HT1080 (cell line): ENCODE results near the gene MSANTD1. TPM values are rescaled to one million over a fixed set of nuclear protein-coding genes. Genes with fewer than 3 reads are reported as not detected.

Experiments used
- DNase-seq: peaks from one replicate; pipeline ENCODE4 v3.0.0-alpha.2; 2015; ENCODE audit warnings: low read depth
- total RNA-seq: library from RNA; depleted of rRNA; stranded (reverse); fragments of >200 nt; shearing (Covaris generic); gene quantifications from 2 replicates; pipeline ENCODE4 v1.2.3, GENCODE V29; 2014

Gene MSANTD1
- total RNA-seq, 1 experiment from 2014 or later: not detected

DNA sequence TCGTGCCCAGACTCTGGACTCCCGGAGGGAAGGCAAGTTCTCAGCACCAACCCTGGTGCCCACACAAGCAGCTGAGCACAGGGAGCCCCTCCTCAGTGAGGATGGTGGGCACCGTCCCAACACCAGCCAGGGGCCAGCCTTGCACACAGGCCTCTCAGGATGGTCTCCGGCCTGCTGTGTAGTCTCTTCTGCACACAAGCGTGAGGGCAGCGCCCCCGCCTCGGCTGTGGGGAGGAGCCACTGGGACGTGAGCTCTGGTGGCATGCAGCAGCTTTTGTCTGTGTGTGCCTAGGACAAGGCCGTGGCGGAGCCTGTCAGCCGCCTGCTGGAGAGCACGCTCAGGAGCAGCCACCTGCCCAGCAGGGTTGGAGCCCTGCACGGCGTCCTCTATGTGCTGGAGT lies 16.1 kb upstream of the MSANTD1 start:
- DNase-seq: no peak

DNA sequence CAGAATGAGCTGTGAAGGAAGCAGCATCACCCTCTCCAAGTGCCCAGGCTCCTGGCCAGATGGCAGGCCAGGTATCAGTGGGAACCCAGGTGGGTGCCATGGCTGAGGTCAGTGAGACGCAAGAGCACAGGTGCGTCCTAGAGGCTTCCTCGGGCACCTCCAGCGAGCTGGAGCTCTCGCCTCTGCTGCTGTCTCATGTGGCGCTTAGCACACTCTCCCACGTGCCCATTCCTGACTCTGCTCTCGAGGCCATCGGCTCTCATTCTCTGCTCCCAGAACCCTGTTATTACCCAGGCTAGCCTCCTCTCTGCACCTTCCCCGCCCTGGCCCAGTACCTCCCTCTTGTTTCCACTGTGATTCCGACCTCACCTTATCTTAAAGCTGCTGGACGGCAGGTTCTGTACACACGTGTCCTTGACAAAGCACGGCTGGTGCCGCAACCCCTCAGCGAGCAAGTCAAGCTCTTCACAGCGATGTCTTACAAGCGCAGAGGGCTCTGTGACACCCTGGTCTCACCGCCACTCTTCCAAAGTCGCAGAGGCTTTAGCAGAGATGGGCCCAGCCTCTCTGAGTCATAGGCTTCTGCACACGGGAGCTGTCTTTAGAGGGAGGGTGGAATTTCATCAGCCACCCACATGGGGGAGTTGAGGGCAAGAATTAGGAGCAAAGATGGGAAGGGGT lies 15.4 kb upstream of the MSANTD1 start:
- DNase-seq: no peak

DNA sequence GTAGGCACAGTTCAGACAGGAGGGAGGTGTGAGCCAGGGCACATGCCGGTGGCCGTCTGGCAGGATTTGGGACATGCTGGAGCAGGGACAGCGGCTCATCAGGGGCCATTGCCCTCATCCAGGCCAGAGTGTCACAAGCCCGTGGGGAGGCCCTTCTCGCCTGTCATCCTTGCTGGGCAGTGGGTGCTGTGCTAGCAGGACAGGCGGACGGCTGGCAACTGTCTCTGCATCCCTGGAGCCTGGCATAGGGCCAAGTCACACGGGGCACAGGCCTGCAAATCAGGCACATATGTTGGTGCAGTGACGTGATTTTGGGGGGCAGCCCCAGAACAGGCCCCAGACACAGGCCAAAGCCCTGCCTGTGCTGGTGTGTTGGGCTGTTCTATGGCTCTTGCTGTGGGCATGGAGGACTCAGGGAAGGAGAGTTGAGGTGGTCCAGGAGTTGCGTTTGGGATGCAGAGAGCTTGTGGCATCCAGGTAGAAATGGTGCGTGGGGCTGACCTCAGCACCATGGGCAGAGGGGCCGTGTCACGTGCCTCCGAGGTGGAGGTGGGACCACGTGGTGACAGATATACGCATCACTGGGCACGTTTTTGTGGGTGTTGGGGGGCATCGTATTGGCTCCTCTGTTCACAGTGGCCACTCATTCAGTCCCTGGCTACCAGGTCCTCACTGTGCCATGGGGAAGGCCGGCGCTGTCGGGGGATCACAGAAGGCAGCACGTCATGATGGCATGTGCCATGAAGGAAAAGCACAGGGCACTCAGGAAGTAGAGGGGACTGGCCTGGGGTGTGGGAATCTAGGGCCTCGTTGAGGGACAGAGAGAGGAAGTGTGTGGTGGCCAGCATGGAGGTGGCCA lies 14.6 kb upstream of the MSANTD1 start:
- no peak for DNase-seq

DNA sequence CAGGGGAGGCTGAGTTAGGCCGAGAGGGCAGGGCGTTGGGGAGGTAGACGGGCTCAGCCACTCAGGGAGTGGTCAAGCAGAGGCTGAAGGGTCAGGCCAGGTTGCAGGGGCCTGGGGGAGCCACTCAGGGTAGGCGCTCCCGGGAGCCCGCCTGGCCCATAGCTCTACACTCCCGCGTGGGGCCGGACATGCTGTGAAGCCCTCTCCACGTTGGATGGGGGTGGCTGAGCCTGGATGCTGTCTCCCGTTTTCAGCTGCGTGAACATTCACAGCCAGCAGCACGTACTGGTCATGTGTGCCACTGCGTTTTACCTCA lies 14.0 kb upstream of the MSANTD1 start:
- no peak for DNase-seq

DNA sequence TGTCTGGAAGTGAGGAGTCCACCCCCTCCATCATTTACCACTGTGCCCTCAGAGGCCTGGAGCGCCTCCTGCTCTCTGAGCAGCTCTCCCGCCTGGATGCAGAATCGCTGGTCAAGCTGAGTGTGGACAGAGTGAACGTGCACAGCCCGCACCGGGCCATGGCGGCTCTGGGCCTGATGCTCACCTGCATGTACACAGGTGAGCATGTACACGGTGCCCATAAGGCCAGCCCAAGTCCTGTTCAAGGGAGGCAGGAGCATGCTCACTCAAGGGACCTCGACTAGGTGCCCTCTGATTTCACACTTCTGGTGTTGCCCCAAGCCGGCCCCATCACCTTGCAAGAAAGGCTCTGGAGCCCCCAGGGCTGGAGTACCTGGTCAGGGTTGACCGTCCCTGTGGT lies 13.4 kb upstream of the MSANTD1 start:
- DNase-seq: no peak

DNA sequence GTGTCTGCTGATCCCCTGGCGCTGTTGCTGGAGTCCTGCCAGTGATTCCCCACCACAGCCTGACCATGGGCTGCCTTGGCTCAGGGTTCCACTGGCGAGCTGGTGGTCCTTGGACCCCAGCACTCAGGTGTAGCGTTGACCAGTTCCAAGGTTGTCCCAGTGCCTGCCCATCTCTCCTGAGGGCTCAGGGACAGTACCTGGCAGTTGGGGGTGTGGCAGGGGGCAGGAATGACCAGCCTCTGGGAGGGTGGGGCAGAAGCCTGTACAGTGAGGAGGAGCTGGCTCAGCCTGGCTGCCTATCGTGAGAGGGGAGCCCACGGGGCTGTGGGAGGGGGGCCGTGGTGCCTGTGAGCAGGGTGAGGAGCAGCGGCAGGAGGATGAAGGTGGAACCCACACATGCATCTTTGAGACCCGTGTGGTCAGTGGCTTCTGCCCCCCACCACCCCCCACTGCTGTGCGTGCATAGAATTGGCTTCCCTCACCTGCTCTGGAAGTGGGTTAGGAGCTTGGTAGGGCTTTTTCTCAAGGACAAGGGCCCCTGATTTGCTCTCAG lies 12.6 kb upstream of the MSANTD1 start:
- no peak for DNase-seq

DNA sequence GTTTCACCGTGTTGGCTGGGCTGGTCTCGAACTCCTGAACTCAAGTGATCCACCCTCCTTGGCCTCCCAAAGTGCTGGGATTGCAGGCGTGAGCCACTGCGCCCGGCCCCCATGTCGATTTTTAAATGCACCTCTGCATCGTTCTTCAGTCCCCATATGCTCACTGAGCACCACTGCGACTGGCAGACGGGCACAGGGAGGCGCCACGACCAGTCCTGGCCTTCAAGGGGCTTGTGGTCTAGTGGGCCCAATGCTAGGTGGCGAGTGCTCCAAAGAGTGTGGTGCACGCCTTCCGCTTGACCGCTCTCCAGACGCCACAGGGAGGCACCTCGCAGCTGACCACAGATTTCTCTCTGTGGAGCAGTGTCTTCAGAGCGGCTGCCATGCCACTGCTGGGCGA lies 11.7 kb upstream of the MSANTD1 start:
- no peak for DNase-seq

DNA sequence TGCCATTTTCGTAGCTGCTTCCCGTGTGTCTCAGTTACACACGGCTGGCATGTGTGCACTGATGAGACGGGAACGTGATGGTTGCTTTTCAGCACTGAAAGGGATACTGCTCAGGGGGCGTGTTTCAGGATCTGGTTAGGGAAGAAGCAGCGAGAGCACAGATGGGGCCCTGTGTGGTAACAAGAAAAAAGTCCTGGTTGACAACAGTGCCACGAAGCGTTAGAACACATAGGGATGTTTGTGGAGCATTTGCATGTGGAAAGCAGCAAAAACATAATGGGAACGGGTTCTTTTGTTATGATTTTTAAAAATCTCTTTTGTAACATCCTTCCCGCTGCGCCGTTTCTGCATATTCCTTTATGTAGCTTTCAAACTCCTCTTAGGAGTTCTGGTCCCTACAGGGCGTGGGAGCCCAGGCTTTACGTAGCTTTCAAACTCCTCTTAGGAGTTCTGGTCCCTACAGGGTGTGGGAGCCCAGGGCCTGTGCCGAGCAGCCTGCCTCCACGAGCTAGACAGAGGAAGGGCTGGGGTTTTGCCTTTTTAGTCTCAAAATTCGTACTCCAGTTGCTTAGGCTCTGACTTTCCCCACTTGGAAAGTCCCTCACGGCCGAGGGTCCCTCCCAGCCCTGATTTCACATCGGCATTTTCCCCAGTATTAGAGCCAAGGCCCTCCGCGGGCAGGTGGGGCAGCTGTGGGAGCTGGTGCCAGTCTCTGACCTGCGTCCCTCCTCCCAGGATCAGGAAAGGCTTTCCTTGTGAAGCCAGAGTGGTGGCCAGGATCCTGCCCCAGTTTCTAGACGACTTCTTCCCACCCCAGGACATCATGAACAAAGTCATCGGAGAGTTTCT lies 11.0 kb upstream of the MSANTD1 start:
- DNase-seq: no peak

DNA sequence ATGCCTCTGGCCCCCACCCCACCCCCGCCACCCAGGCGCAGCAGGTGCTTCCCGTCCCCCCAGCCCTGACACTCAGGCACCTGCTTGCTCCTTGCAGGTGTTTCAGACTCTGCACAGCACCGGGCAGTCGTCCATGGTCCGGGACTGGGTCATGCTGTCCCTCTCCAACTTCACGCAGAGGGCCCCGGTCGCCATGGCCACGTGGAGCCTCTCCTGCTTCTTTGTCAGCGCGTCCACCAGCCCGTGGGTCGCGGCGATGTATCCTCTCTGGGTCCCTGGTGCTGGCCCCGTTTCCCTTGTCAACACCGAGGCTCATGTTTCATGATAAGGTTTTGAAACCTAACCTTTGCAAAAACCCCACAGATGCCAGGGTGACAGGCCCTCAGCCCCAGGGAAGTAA lies 10.2 kb upstream of the MSANTD1 start:
- DNase-seq: no peak

DNA sequence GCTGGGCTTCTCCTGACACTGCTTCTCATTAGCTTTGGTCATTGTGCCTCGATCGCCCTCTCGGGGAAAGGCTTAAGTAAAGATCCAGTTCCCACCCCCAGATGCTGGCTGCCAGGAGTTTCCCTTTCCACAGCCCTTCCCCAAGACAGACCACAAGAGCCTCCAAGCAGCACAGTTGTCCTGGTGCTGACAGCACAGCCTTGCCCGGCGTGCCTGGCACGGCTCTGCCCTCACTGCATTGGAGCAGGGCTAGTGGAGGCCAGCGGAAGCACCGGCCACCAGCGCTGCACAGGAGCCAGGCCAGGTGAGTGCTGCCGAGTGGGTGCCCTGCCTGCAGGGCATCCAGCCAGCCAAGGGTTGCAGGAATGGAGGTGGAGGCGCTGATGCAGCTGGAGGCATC lies 9.7 kb upstream of the MSANTD1 start:
- DNase-seq: no peak

DNA sequence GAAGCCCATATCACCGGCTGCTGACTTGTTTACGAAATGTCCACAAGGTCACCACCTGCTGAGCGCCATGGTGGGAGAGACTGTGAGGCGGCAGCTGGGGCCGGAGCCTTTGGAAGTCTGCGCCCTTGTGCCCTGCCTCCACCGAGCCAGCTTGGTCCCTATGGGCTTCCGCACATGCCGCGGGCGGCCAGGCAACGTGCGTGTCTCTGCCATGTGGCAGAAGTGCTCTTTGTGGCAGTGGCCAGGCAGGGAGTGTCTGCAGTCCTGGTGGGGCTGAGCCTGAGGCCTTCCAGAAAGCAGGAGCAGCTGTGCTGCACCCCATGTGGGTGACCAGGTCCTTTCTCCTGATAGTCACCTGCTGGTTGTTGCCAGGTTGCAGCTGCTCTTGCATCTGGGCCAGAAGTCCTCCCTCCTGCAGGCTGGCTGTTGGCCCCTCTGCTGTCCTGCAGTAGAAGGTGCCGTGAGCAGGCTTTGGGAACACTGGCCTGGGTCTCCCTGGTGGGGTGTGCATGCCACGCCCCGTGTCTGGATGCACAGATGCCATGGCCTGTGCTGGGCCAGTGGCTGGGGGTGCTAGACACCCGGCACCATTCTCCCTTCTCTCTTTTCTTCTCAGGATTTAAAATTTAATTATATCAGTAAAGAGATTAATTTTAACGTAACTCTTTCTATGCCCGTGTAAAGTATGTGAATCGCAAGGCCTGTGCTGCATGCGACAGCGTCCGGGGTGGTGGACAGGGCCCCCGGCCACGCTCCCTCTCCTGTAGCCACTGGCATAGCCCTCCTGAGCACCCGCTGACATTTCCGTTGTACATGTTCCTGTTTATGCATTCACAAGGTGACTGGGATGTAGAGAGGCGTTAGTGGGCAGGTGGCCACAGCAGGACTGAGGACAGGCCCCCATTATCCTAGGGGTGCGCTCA lies 8.7 kb upstream of the MSANTD1 start:
- no peak for DNase-seq

DNA sequence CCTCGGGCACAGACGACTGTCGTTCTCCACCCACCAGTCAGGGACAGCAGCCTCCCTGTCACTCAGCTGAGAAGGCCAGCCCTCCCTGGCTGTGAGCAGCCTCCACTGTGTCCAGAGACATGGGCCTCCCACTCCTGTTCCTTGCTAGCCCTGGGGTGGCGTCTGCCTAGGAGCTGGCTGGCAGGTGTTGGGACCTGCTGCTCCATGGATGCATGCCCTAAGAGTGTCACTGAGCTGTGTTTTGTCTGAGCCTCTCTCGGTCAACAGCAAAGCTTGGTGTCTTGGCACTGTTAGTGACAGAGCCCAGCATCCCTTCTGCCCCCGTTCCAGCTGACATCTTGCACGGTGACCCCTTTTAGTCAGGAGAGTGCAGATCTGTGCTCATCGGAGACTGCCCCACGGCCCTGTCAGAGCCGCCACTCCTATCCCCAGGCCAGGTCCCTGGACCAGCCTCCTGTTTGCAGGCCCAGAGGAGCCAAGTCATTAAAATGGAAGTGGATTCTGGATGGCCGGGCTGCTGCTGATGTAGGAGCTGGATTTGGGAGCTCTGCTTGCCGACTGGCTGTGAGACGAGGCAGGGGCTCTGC lies 7.9 kb upstream of the MSANTD1 start:
- no peak for DNase-seq

DNA sequence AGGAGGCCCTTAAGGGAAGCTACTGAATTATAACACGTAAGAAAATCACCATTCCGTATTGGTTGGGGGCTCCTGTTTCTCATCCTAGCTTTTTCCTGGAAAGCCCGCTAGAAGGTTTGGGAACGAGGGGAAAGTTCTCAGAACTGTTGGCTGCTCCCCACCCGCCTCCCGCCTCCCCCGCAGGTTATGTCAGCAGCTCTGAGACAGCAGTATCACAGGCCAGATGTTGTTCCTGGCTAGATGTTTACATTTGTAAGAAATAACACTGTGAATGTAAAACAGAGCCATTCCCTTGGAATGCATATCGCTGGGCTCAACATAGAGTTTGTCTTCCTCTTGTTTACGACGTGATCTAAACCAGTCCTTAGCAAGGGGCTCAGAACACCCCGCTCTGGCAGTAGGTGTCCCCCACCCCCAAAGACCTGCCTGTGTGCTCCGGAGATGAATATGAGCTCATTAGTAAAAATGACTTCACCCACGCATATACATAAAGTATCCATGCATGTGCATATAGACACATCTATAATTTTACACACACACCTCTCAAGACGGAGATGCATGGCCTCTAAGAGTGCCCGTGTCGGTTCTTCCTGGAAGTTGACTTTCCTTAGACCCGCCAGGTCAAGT lies 6.9 kb upstream of the MSANTD1 start:
- DNase-seq: no peak

DNA sequence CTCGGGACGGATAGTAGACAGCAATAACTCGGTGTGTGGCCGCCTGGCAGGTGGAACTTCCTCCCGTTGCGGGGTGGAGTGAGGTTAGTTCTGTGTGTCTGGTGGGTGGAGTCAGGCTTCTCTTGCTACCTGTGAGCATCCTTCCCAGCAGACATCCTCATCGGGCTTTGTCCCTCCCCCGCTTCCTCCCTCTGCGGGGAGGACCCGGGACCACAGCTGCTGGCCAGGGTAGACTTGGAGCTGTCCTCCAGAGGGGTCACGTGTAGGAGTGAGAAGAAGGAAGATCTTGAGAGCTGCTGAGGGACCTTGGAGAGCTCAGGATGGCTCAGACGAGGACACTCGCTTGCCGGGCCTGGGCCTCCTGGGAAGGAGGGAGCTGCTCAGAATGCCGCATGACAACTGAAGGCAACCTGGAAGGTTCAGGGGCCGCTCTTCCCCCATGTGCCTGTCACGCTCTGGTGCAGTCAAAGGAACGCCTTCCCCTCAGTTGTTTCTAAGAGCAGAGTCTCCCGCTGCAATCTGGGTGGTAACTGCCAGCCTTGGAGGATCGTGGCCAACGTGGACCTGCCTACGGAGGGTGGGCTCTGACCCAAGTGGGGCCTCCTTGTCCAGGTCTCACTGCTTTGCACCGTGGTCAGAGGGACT lies 5.7 kb upstream of the MSANTD1 start:
- no peak for DNase-seq

DNA sequence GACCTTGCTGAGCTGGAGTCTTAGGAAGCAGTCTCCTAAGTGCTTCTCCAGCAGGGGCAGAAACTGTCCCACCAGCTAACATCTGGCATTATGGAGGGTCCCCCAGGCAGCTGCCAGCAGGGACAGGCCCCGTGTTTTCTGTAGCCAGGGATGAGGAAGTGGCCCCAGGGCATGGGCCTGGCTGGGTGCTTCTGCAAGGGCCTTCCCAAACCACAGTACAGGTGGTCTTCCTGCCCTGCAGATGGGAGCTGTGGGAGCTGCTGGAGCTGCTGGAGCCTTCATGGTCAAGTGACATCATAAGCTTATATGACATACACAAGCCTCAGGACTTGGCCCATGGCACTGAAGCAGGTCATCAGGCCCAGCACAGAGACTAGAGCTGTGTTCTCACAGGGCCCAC lies 5.0 kb upstream of the MSANTD1 start:
- DNase-seq: no peak

DNA sequence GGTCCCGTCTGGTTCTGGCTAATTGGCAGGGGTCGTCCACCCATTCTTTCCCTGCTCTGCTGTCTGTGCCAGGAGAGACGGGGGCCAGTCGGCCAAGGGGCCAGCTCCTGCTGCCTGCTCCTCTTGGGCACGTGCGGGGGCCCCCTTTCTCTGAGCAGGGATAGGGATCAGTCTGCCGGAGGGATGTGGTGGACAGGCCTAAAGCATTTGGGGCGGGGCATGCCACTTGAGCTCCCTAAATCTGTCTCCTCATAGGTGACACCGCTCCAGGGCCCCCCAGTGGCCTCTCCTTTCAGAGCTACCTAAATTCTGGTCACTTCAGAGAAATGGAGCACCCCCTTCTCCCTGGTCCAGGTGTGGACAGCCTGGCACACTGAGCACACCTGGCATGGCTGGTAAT lies 4.2 kb upstream of the MSANTD1 start:
- no peak for DNase-seq

DNA sequence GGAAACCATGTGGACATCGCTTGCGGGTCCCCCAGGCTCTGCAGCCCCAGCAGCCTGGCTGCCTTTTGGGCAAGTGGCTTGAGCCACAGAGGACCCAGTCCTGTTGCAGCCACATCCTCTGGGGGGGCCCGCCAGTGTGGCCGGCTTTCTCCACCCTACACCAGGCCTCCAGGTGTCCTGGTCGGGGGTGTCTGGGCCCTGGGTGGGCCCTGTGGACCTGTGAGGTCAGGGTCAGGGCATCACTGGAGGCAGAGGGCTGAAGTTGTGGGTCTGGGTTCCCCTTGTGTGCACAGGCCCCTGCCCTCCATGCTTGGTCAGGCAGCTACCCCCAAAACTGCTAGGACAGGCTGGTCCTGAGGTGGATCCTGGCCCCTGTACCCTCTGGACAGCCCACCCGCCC lies 3.3 kb upstream of the MSANTD1 start:
- DNase-seq: no peak

DNA sequence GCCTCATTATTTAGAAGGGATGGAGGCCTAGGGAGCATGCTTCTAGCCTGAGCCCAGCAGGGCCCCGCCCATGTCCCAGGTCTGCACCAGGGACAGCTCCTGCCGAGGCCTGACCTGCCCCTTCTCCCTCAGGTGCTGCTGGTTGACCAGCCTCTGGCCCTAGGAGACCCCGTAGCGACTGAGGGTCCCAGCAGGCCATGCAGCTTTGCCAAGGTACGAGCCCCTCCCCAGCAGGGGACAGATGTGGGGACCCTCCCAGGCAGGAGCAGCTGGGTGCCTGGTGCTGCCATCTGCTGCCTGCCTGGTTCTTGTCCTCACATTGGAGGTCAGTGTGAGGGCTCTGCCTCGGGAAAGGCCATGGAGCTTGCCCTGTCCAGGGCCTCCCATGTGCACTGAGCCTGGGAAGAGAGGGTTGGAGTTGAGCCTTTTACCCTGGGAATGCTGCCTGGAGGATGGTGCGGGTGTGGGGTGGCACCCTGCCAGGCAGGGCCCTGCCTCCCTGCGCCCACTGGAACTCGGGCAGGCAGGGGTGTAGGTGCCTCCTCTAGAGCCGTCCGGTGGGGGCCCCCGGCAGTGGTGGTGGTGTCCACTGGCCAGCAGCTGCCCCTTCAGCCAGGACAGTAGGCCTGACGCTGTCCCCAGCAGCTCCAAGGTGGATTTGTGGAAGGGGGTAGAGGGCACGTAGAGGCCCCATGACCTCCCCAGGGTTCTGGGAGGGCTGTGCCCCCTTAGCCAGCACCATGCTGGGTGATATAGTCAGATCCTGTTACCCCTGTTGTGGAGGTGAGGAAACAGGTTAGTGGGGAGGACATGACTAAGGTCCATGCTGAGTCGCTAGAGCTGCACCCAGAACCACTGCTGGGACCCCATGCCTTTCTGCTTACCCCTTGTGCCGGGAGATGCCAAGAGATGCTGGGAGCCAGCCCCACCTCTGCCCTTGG lies 2.2 kb upstream of the MSANTD1 start:
- no peak for DNase-seq
